ENCODE results near the gene ITGAL.
A peak's percentile ranks its signal among the peaks of the same experiment; 100 is the strongest.
"Not testable (repeated sequence)": the region's sequence is repeated elsewhere in the genome, so short reads cannot be mapped to it uniquely, and the experiment has no call there.

ITGAL gene

GRCh38 chr16:30491744-30492308 lies 19.3 kb downstream of the ITGAL start:
- DNase-seq (ENCODE audit: low spot score) = peak; percentile 78

GRCh38 chr16:30493941-30494488 lies 21.5 kb downstream of the ITGAL start:
- no peak for DNase-seq (ENCODE audit: low spot score)

GRCh38 chr16:30494709-30495108 lies 22.2 kb downstream of the ITGAL start:
- DNase-seq (ENCODE audit: low spot score) = no peak

GRCh38 chr16:30499284-30499683 lies 26.7 kb downstream of the ITGAL start:
- no peak for DNase-seq (ENCODE audit: low spot score)

GRCh38 chr16:30503403-30504296 lies 31.1 kb downstream of the ITGAL start:
- no peak for DNase-seq (ENCODE audit: low spot score)

GRCh38 chr16:30509081-30509765 lies 36.7 kb downstream of the ITGAL start:
- DNase-seq (ENCODE audit: low spot score) = no peak

GRCh38 chr16:30510376-30510938 lies 37.9 kb downstream of the ITGAL start:
- no peak for DNase-seq (ENCODE audit: low spot score)

GRCh38 chr16:30511509-30511908 lies 39.0 kb downstream of the ITGAL start:
- no peak for DNase-seq (ENCODE audit: low spot score)

GRCh38 chr16:30515275-30515674 lies 42.7 kb downstream of the ITGAL start:
- DNase-seq (ENCODE audit: low spot score) = no peak

- DNase-seq (ENCODE audit: low spot score) = no peak
These were observed 46.0 kb downstream of the ITGAL start for GRCh38 chr16:30518552-30518951.

- DNase-seq (ENCODE audit: low spot score) = no peak
These were observed 46.8 kb downstream of the ITGAL start for GRCh38 chr16:30519120-30520049.

- DNase-seq (ENCODE audit: low spot score) = no peak
These were observed 48.9 kb downstream of the ITGAL start for GRCh38 chr16:30521476-30521872.

- DNase-seq (ENCODE audit: low spot score) = no peak
These were observed 49.5 kb downstream of the ITGAL start for GRCh38 chr16:30521873-30522641.

- DNase-seq (ENCODE audit: low spot score) = not testable (repeated sequence)
These were observed 50.3 kb downstream of the ITGAL start for GRCh38 chr16:30522702-30523463.

GRCh38 chr16:30523768-30524574 lies 51.4 kb downstream of the ITGAL start:
- no peak for DNase-seq (ENCODE audit: low spot score)

GRCh38 chr16:30524575-30525568 lies 52.3 kb downstream of the ITGAL start:
- DNase-seq (ENCODE audit: low spot score) = no peak

- DNase-seq (ENCODE audit: low spot score) = no peak
These were observed 53.2 kb downstream of the ITGAL start for GRCh38 chr16:30525844-30526136.

Measured in kidney capillary endothelial cell (primary cell).